Measurements from ENCODE around the gene ZNF574.
"Not testable (repeated sequence)": the region's sequence is repeated elsewhere in the genome, so short reads cannot be mapped to it uniquely, and the experiment has no call there.

ZNF574 gene

DNA sequence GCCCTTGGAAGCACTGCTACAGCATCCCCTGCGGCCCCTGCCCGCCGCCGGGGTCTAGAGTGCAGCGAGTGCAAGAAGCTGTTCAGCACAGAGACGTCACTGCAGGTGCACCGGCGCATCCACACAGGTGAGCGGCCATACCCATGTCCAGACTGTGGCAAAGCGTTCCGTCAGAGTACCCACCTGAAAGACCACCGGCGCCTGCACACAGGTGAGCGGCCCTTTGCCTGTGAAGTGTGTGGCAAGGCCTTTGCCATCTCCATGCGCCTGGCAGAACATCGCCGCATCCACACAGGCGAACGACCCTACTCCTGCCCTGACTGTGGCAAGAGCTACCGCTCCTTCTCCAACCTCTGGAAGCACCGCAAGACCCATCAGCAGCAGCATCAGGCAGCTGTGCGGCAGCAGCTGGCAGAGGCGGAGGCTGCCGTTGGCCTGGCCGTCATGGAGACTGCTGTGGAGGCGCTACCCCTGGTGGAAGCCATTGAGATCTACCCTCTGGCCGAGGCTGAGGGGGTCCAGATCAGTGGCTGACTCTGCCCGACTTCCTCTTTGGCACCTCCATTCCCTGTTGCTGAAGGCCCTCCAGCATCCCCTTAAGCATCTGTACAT, 4.9 kb downstream of the ZNF574 start:
- no peak for DNase-seq (ENCODE audit: low read depth)

DNA sequence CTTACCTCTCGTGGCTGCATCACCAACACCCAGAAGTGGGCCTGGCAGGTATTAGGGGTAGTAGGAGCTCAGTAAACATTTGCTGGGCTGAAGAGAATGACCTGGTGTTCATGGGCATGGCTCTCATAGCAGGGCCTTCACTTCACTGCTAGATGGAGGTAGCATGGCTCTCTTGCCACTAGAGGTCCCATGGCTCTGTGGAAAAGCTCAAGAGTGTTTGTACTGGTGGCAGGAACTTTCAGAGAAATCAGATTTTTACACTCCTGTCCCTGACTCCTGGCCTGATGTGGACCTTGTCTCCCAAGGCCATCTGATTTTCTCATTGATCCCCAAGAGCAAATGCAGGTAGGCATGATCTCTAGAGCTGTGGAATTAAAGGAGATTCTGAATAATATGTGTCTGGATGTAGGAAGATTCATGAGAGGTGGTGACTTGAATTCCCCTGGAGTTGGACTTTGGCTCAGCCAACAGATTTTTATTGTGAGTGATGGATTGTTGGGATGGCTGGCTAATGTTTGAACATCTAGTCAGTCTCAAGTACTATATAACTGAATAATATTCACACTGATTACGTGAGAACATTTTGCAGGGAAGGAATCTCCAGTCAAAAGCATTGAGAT, 5.7 kb downstream of the ZNF574 start:
- DNase-seq (ENCODE audit: low read depth) = no peak

DNA sequence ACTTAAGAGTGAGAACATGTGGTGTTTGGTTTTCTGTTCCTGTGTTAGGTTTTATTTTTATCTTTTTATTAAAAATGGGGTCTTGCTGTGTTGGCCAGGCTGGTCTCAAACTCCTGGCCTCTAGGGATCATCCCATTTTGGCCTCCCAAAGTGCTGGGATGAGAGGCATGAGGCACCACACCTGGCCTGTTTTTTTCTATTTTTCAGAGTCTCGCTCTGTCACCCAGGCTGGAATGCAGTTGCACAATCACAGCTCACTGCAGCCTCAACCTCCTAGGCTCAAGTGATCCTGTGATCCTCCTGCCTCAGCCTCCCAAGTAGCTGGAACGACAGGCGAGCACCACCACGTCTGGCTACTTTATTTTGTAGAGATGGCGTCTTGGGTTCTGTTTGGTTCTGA, 7.6 kb downstream of the ZNF574 start:
- DNase-seq (ENCODE audit: low read depth) = no peak

DNA sequence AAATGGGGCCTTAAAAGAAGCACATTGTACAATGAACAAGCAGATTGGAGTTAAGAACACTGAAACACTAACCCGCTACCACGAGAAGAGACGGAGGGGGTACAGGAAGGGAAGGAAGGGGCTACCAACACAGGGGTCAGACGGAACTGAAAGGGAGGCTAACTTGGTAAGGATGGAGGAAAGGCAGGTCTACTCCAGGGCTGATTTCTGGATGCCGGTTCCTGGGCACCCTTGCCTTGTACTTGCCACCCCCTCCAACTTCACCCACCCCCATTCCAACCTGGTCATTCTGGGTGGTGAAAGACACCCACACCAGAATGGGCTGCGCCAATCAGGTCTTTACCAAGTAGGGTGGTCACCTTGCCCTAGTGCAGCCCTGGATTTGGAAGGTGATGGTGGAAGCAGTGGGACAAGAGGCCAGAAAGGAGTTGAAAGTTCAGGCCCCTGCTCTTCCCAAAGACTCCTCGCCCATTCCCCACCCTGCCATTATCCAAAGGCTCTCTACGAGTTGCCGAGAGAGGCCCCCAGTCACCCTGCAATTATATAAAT, 10.3 kb downstream of the ZNF574 start:
- no peak for DNase-seq (ENCODE audit: low read depth)

DNA sequence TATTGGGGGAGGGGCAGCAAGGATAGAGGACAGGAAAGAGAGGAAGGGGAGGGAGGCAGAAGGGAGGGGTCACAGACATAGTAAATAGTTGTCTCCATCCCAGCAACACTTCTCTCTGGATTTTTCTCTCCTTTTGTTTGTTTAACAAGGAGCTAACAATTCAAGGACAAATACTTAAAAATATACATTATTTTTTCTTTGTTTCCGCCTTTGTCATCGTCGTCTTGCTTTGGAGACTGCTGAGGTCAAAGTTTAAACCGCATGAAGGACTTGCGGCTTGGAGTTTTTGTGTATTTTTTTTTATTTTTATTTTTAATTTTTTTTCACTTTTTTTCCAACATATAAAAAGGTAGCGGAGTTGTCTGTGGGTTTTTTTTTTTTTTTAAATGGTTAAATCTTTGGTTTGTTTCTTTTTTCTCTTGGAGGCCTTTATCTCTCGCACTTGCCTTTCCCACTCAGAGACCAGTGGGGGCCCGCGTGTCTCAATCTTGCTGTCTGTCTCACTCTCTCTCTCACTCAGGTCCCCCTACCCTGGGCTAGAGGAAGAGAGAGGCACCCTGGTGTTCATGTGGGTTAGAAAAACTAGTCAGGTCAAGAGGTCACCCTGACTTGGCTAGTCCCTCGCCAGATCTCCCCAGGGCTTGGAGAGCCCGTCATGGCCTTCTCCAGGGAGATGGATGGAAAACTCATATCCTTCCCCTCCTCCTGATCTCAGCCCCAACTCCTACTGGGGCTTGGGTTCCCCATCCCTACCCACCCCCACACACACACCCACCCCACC, 11.0 kb downstream of the ZNF574 start:
- no peak for DNase-seq (ENCODE audit: low read depth)

DNA sequence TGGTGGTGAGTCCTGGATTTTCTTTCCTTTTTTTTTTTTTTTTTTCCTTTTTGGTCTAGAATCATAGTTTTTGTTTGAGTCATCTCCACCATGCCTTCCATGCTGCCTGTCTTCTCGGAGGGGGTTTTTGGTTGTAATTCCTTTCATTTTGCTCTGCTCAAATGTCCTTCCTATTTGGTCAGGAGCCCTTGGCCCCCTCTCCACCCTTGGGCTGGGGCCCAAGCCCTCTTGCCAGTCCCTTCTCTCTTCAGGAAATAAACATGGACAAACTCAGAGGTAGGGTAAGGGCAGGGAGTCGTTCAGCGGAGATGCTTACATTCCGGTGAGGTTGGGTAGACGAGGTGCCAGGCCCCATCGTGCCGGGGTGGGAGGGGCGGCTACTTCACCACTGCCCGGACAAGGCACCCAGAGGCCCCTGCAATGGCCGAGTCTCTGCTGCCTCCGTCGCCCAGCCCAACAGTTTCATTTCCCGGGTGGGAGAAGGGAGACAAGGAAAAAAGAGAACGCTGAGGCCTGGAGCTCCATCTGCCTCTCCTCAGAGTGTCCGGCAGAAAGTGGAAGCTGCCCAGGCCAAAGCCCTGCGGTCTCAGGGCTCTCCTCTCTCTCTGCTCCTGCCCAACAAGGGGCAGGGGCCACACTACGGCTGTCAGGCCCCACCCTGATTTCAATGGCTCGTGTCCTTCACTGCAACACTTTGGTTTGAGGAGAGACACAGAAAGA, 12.7 kb downstream of the ZNF574 start:
- no peak for DNase-seq (ENCODE audit: low read depth)

DNA sequence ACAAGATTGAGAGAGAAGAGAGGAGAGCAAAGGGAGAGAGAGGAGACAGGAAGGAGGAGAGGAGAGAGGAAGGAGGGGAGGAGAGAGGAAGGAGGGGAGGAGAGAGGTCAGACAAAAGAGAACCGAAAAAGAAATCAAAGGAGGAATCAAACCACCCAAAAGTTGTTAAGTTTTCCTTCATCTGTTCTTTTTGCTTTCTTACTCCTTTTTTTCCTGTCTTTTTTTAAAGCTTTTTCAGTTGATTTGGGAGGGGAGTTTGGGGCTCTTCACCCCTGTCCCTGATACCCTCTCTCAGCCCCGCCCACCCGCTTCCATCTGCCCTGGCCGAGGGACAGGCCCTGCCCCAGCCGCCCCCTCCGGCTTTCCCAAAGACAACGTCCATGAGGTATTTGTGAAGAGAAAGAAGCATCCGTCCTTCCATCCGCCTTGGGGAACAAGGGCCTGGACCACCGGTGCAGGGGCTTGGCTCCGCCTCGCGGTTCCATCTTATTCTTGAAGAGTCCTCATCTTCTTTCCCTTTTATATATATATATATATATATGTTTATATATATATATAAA, 13.3 kb downstream of the ZNF574 start:
- no peak for DNase-seq (ENCODE audit: low read depth)

DNA sequence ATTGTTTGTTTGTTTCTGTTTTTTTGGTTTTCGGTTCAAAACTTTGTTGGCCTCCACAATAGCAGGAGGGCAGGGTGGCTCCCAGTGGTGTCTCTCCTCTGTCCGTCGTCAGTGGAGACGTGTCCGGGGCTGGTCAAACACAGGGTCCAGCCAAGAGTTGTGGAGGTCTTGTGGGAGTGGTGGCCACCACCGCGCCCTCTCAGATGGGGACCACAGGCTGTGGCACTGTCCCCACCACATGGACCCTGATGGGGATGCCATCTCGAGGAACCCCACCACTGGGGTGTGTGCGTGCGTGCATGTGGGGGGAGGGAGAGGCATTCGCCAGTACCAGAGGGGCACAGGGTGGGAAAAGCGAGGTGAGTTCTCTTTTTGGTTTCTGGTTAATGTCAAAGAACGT, 13.8 kb downstream of the ZNF574 start:
- DNase-seq (ENCODE audit: low read depth) = no peak

DNA sequence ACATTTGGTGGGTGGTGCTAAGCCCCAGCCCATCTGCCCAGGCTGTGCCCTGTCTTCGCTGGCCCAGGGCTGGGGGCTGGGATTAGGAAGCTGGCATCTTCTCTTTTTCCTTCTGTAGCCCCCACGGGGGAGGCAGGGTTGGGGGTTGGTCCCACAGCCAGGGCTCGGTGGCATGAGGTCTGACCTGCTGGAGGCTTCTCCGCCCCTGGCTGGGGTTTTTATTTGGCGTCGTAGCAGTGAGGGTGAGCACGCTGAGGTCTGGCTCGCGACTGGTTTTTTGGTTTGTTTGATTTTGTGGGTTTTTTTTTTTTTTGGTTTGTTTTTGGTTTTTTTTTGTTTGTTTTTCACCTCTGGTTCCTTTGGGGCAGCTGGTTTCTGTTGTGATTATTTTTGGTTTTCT, 14.7 kb downstream of the ZNF574 start:
- DNase-seq (ENCODE audit: low read depth) = no peak

DNA sequence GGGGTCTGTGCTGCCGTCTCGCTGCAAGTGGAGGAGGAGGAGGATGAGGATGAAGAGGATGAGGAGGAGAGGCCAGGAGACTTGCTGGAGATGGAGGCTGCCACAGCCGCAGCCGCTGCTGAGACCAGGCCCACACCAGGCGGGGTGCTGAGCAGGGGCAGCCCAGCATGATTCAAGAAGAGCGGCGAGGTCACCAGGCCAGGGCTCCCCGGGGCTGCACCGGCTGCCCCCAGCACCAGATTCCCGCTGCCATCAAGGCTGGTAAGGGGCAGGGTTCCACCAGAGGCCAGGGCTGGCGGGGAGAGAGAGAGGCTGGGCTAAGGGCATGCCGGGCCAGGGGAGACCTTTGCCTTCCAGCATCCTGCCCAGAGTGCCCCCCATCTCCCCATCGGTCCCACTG, 15.3 kb downstream of the ZNF574 start:
- no peak for DNase-seq (ENCODE audit: low read depth)

DNA sequence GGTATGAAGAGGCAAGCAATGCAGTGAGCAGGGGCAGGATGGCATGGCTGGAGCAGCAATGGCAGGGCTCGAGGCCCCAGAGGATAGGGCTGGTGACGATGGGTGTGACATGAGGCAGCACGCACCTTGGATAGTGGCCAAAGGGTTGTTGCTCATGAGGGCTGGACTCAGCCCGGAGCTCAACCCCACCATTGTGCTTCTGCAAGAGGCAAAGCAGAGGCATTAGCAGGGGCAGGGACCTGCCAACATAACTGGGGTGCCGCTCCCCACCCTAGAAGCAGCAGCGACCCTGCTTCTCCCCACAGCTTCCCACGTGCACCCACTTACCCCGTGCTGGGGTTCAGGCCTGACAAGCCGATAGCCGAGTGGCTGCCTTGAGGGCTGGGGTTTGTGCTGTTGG, 15.8 kb downstream of the ZNF574 start:
- DNase-seq (ENCODE audit: low read depth) = no peak

DNA sequence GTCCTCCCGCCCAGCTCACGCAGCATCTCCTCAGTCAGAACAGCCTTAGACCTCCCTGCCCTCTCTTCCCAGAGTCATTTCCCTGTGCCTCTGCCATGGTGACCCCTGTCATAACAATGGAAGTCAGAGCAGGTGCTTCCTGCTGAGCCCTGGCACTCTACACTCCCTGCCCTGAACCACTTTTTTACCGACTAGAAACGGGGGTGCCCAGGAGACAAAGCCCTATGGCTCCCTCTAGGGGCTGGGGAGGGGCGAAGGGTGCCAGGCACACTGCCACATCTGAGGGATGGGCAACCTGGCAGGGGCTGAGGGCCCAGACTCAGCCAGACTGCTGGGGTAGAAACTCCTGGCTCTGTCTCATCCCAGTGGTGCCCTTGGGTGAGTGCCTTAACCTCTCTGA, 16.4 kb downstream of the ZNF574 start:
- no peak for DNase-seq (ENCODE audit: low read depth)

DNA sequence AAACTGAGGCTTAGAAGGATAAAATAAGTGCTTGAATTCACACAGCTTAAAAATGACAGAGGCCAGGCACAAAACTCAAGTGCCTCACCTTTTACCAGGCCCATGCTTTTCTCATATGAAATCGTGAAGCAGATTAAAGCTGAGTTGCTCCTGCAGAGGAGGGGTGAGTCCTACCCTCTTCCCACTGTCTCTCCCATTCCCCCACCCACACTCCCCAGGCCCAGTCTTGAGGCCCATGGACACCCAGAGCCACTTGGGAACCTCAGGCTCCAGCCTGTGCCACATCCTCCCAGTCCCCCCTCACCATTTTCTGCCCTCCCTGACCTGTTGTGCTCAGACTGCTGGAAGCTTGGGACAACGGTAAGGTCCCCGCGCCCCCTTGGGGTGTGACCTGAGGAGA, 17.5 kb downstream of the ZNF574 start:
- no peak for DNase-seq (ENCODE audit: low read depth)

DNA sequence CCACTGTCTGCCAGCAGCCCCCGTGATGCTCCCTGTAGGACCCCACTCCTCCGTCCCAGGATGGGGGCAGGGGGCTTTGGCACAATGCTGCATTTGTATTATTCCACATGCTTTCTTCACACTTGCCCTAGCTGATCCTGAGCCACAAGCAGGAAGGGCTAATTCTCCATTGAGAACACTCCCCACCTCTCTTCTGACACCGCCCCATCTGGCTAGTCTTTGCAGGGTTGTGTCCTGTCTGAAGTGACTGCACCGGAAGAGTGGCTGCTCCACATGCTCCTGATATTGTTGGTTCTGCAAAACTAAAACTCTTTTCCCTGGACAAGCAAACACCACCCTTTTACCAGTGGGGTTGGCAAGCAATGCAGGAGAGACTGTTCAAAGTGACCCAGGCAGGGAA, 18.0 kb downstream of the ZNF574 start:
- no peak for DNase-seq (ENCODE audit: low read depth)

DNA sequence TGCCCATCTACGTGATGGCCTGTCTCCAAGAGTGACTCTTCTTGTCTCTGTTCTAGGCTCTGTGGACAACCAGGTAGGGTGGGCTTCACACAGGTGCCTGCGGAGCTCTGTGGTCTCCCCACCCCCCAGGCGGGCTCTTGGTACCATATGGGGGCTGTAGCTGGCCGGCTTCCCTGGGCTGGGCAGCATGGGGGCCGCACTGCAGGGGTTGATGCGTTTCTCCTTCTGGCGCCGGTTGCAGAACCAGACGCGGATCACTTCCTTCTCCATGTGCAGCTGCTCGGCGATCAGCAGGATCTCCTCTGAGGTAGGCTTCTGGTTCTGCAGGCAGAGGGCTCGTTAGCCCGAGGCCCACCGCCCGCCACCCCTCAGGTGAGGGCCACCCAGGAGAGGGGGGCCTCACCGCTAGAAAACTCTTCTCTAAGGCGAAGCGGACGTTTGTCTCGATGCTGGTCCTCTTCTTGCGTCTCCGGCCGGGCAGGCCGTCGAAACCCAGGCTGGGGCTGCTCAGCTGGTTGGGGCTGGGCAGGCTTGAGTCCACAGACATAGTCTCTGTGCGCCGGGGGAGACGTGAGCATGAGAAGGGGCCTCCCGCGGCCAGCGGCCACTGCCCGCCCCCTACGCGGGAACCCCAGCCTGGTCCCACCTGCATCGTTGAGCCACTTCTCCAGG, 19.3 kb downstream of the ZNF574 start:
- DNase-seq (ENCODE audit: low read depth) = no peak

DNA sequence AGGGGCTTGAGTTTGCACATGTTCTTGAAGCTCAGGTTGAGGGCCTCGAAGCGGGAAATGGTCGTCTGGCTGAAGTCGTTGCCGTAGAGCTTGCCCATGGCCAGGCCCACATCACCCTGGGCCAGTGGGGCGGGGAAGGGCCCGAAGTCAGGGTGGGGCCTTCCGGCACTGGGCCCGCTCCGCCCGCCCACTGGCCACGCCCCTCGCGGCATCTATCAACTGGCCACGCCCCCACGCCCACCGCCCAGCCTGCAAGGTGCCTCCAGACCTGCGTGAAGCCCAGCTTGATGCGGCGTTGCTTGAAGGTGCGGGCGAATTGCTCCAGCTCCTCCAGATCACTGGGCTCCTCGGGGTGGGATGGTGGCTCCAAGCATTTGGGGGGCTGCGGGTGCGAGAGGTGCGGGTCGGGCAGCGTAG, 19.9 kb downstream of the ZNF574 start:
- DNase-seq (ENCODE audit: low read depth) = no peak

DNA sequence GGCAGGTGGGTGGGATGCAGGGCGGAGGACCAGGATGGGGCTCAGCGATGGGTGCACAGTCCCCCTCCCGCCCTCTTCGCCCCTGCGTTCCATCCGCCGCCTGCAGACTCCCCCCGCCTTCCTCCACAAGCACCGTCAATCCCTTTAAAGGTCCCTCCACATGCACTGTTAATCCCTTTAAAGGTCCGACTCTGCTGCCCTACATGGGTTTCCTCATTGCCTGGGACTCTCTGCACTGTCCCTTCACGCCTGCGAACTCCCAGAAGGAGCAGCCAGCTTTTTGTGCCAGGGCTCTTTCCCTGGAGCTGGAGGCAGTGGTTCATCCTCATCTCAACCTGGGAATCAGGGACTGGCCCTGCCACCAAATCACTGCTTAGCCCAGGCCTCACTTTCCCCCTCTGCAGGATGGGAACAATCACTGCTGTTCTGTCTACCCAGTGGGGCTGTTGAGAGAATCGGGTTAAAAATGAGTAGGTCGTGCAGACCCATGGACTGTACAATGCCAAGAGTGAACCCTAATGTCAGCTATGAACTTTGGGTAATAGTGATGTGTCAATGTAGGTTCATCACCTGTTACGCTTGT, 20.4 kb downstream of the ZNF574 start:
- no peak for DNase-seq (ENCODE audit: low read depth)

DNA sequence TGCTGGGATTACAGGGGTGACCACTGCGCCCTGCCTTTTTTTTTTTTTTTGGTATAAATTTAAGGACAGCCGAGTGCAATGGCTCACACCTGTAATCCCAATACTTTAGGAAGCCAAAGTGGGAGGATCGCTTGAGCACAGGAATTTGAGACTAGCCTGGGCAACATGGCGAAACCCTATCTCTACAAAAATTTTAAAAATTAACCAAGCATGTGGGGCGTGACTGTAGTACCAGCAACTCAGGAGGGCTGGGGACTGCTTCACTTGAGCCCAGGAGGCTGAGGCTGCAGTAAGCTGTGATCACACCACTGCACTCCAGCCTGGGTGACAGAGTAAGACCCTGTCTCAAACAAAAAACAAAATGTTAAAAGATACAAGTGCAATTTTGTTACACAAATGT, 21.5 kb downstream of the ZNF574 start:
- DNase-seq (ENCODE audit: low read depth) = no peak

DNA sequence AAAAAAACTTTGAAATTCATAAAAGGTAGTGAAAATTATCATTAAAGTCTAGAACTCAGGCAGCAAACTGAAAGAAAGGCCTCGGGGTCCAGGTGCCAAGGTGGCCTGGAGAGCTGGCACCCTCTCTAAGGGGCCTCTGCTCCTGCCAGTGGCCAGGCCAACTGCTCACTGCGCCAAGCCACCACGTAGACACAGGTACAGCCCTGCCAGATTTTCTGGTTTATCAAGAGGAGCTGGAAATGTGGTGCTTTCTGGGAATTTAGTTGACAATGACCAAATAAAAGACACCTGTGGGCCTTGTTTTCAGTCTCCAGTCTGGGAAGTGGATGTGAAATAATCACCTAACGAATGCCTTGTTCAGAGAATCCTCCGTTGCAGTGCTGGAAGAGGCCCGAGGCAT, 22.8 kb downstream of the ZNF574 start:
- no peak for DNase-seq (ENCODE audit: low read depth)

DNA sequence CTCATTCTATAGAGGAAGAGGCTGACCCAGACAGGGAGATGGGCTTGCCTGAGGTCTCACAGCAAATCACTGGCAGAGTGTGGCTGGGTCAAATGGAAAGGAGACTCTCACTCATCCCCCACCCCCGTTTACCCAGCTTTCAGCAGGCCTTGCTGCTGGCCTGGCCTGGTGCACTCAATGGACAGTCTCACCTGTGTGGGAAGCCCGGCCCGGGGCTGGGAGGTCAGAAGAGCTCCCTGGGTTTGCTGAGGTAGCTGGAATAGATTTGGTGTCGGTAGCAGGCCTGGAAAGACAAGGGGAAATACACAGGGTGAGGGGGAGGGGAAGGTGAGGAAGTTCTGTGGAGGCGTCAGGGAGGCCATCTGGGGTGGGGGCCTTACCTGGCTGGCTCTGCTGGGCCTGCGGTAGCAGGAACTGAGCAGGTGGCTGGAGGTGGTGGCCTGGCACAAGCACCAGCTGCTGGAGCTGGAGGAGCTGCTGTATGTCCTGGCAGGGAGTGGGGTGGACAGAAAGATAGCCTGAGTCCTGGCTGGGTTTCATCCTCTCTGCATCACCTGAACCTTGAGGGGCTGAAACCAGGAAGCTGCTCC, 23.5 kb downstream of the ZNF574 start:
- no peak for DNase-seq (ENCODE audit: low read depth)

DNA sequence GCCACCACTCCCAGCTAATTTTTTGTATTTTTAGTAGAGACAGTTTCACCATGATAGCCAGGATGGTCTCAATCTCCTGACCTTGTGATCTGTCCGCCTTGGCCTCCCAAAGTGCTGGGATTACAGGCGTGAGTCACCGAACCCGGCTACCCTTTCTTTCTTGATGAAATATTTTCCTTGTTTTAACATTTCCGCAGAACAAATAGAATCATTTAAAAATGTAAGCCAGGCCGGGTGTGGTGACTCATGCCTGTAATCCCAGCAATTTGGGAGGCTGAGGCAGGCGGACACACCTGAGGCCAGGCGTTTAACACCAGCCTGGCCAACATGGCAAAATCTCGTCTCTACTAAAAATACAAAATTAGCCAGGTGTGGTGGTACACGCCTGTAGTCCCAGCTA, 24.3 kb downstream of the ZNF574 start:
- DNase-seq (ENCODE audit: low read depth) = not testable (repeated sequence)

Measured in T-helper 22 cell (primary cell).